GM21529 (cell line): ENCODE results near the gene CCDC77.

Source experiments
- ATAC-seq: cut with Tn5 transposase; IDR thresholded peaks from one replicate; pipeline ENCODE4 v1.9.1; 2021; ENCODE audit not compliant: unreplicated experiment

The CCDC77 gene

DNA sequence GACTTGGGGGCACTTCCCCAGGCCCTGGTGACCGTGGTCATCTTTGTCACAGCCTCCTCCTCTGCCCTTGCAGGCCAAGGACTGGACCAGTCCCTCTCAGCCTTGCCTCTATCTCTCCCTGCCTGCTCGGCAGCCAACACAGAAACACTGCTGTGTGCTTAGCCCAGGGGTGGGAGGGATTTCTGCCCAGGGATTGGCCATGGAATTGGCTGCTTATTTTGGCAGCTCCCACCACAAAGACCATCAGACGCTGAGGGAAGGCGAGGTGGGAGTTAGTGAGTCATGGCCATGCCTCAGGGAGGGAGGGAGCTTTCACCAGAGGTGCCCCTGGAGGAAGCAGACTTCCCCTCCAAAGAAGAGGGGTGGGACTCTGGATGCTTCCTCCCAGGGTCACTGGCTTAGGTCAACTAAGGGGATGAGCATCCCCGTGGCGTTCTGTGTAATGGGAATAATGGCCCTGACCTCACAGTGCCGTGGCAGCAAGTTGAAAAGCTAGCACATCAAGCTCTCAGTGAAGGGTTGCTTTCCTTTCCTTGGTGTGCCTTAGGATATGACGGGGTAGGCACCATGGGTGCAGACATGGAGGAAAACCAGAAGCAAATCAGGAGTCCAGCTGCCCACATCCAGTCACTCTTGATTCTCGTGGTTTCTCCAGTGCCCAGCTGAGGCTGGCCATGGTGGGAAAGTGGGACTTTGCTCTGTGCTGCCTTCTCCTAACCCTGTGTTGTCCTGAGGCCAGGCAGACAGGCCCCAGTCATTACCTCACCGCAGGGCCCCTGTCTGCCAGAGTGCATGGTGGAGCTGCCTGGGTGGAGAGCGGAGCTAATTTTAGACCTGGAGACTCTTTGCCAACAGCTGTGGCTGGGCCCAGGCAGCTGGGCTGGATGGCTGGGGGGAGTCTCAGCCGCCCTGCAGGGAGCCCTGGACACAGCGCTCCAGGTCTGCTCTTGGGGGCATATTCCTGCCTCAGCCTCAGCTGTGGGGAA lies 79.7 kb downstream of the CCDC77 start:
- ATAC-seq, result no peak

GRCh38 chr12:482061-482460 lies 80.6 kb downstream of the CCDC77 start:
- ATAC-seq, result no peak

DNA sequence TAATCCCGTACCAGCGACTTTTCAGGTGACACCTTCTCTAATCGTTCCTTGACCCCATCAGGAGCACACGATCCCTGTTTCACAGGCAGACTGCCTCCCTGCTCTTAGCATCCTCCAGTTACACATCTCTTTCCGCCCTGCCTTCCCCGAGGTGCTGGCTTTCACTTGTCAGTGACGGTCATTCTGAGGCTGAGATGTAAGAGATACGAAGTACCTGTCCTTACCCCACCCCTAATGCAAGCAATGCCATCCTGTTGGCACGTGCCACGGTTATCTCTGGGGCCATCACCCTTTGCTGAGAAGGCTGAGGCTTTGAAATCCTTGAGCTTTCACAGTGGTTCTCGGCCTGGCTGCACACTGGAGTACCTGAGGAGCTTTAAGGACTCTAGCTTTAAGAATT lies 82.7 kb downstream of the CCDC77 start:
- ATAC-seq, result no peak

DNA sequence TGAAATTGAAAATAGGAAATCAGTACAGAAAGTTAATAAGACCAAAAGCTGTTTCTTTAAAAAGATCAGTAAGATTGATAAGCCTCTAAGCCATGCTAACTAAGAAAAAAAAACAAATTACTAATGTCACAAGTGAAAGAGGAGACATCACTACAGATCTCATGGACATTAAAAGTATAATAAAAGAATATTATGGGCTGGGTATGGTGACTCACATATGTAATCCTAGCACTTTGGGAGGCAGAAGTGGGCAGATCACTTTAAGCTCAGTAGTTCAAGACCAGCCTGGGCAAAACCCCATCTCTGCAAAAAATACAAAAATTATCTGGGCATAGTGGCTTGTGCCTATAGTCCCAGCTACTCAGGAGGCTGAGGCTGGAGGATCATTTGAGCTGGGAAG lies 88.8 kb downstream of the CCDC77 start:
- no peak for ATAC-seq
